ENCODE data around the gene SAMD11. TPM values are rescaled to one million over a fixed set of nuclear protein-coding genes. Genes with fewer than 3 reads are reported as not detected.

SAMD11 gene
- total and polyA plus RNA-seq, 2 experiments from 2014 or later: 8.2 to 40.9 TPM

DNA sequence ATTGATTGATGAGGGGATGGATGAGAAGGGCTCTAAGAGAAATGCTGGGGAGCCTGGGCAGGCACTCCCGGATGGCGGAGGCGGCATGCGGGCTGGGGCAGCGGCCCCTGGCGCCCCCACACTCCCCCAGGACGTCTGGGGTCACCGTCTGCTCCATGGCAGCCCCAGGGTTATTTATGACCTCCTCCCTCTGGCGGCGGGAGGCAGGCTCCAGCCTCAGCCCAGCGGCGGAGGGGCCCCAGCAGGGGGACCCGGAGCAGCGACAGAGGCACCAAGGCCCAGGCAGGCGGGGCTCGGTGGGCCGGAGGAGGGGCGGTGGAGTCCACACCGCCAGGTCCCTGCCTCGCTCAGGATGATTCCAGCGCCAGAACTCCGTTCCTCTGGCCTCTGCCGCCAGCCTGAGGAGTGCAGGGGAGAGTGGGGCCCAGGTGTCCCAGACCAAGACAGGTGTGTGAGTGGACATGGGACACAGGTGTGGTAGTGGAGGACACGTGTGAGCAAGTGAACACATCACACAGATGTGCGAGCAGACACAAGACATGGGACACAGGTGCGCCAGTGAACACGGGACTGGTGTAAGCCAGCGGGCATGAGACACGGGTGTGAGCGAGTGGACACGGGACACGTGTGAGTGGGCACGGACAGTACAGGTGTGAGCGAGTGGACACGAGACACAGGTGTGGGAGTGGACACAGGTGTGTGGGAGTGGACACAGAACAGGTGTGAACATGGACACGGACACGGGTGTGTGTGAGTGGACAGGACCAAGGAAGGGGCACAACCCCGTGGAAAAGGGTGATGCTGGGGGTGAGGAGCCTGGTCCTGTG is 2.5 kb upstream of the SAMD11 start:
- 15 to 16% methylated on average over 38 of the region's 38 CpGs for WGBS, 2 experiments (ENCODE audit: low coverage in 1 of 2, low lambda C conversion rate in 2 of 2, missing lambda C conversion rate in 2 of 2)
- Histone ChIP-seq H3K27ac (no peak overlapping the region), H3K4me3 (0 out of 2 replicates have a peak overlapping the region, but pooled peaks have one; percentile 30)

DNA sequence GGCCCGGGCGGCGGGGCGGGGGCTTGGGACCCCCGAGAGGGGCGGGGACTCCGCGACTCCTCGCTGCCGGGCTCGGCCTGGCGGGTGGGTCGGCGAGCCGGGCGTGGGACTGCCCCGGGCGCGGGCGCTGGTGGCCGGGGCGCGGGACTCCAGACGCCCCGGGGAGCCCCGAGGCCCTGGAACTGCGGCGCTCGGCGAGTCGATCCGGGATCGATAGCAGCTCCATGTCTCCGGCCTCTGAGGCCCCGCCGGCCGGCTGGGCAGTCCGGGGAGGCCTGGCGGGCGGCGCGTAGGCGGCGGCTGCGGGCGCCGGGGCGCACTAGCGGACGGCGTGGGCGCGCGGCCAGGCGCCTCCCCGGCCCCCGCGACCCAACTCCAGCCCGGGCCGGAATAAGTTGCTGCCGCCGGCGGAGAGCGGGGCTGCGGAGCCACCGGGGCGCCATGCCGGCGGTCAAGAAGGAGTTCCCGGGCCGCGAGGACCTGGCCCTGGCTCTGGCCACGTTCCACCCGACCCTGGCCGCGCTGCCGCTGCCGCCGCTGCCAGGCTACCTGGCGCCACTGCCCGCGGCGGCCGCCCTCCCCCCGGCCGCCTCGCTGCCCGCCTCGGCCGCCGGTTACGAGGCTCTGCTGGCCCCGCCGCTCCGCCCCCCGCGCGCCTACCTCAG is 400 bp downstream of the SAMD11 start:
- no peaks in the 10 kb centered on the region for H4K20me1 ChIP-seq (ENCODE audit: insufficient read depth)
- H3F3A ChIP-seq (ENCODE audit: insufficient read depth): no peaks in the 10 kb centered on the region
- in situ Hi-C loops (cut with MboI): no loop called here
- DNase-seq: peak; percentile 66
- H3K79me2 ChIP-seq (ENCODE audit: insufficient read depth): peaks cover 41% of the 10 kb centered on the region
- peak overlapping the region; percentile 77 for H2AFZ ChIP-seq
- H3K4me2 ChIP-seq (ENCODE audit: unreplicated experiment): peak overlapping the region; percentile 84
- H3K9me2 ChIP-seq (ENCODE audit: insufficient read depth): no peaks in the 10 kb centered on the region
- H3K27me3 ChIP-seq (replicated peaks; ENCODE audit: insufficient read depth): no peaks in the 10 kb centered on the region
- H3K4me1 ChIP-seq (ENCODE audit: insufficient read depth): peaks cover 10% of the 10 kb centered on the region
- no peaks in the 10 kb centered on the region for H3K36me3 ChIP-seq (ENCODE audit: low read depth)
- no peak for TF ChIP-seq EZH2 (IDR thresholded peaks at IDR 0.05; ENCODE audit: insufficient read depth, poor library complexity, severe bottlenecking)
- TF ChIP-seq EZH2phosphoT487 (IDR thresholded peaks at IDR 0.05; ENCODE audit: insufficient read depth, low read depth): no peak
- WGBS, 2 experiments (ENCODE audit: low coverage in 1 of 2, low lambda C conversion rate in 2 of 2, missing lambda C conversion rate in 2 of 2): 1 to 2% methylated on average over 9 to 40 of the region's 98 CpGs
- H3K9me3 ChIP-seq (ENCODE audit: low read depth): no peaks in the 10 kb centered on the region
- peak overlapping the region; percentile 78 for H3K4me3 ChIP-seq
- H3K27ac ChIP-seq: peak overlapping the region; percentile 47
- peak overlapping the region; percentile 89 for H3K9ac ChIP-seq

More for the DNA sequence above, 2.5 kb upstream of the SAMD11 start:
- H3K27me3 ChIP-seq (replicated peaks; ENCODE audit: insufficient read depth): no peaks in the 10 kb centered on the region
- in situ Hi-C loops (cut with MboI): no loop called here
- H3K9ac ChIP-seq: no peak overlapping the region
- H3K9me3 ChIP-seq (ENCODE audit: low read depth): no peaks in the 10 kb centered on the region
- peak; percentile 88 for DNase-seq
- H2AFZ ChIP-seq: no peak overlapping the region
- no peaks in the 10 kb centered on the region for H3K36me3 ChIP-seq (ENCODE audit: low read depth)
- TF ChIP-seq EZH2 (IDR thresholded peaks at IDR 0.05; ENCODE audit: insufficient read depth, poor library complexity, severe bottlenecking): no peak
- no peak for TF ChIP-seq EZH2phosphoT487 (IDR thresholded peaks at IDR 0.05; ENCODE audit: insufficient read depth, low read depth)
- H3K9me2 ChIP-seq (ENCODE audit: insufficient read depth): no peaks in the 10 kb centered on the region
- H3F3A ChIP-seq (ENCODE audit: insufficient read depth): no peaks in the 10 kb centered on the region
- peak overlapping the region; percentile 29 for H3K4me2 ChIP-seq (ENCODE audit: unreplicated experiment)
- H3K4me1 ChIP-seq (ENCODE audit: insufficient read depth): peaks cover 16% of the 10 kb centered on the region
- H4K20me1 ChIP-seq (ENCODE audit: insufficient read depth): no peaks in the 10 kb centered on the region
- H3K79me2 ChIP-seq (ENCODE audit: insufficient read depth): peaks cover 20% of the 10 kb centered on the region

DNA sequence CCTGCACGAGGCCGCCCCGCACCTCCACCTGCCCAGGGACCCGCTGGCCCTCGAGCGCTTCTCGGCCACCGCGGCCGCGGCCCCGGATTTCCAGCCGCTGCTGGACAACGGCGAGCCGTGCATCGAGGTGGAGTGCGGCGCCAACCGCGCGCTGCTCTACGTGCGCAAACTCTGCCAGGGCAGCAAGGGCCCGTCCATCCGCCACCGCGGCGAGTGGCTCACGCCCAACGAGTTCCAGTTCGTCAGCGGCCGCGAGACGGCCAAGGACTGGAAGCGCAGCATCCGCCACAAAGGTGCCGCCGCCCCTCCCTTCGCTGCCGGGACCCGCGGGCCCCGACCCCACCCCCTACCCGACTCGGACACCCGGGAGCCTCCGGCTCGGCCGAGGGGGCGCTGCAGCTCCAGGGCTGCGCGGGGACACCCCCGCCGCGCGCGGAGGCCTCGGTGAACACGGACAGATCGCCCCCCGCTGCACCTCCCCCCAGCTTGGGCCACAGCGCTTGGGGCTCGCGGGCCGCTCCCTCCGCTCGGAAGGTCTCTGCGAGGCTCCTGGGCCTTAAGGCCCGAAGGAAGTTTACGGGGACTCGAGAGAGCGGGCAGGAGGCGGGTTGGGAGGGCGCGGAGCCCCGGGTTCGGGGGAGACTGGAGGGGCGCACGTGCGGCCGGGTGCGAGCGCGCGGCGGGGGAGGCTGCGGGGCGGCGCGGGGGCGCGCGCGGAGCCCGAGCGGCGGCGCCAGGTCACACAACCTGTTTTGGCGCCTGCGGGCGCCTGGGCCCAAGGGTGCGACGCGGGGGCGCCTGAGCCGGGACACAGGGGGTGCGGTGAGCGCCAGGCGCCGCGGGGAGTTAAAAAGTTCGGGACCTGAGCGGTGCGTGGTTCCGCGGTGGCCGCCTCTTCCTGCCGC is 1.2 kb downstream of the SAMD11 start:
- Histone ChIP-seq H3K27ac (peak overlapping the region; percentile 47), H3F3A (ENCODE audit: insufficient read depth) (no peaks in the 10 kb centered on the region), H3K9me2 (ENCODE audit: insufficient read depth) (no peaks in the 10 kb centered on the region), H3K79me2 (ENCODE audit: insufficient read depth) (peaks cover 46% of the 10 kb centered on the region), H2AFZ (peak overlapping the region; percentile 77), H3K4me2 (ENCODE audit: unreplicated experiment) (peak overlapping the region; percentile 84), H3K27me3 (replicated peaks; ENCODE audit: insufficient read depth) (no peaks in the 10 kb centered on the region), H3K4me3 (peak overlapping the region; percentile 78), H4K20me1 (ENCODE audit: insufficient read depth) (no peaks in the 10 kb centered on the region), H3K4me1 (ENCODE audit: insufficient read depth) (peaks cover 10% of the 10 kb centered on the region), H3K36me3 (ENCODE audit: low read depth) (no peaks in the 10 kb centered on the region), H3K9me3 (ENCODE audit: low read depth) (no peaks in the 10 kb centered on the region), H3K9ac (peak overlapping the region; percentile 89)
- DNase-seq: peak; percentile 85
- TF ChIP-seq EZH2phosphoT487 (IDR thresholded peaks at IDR 0.05; ENCODE audit: insufficient read depth, low read depth): no peak
- TF ChIP-seq EZH2 (IDR thresholded peaks at IDR 0.05; ENCODE audit: insufficient read depth, poor library complexity, severe bottlenecking): no peak
- in situ Hi-C loops (cut with MboI): no loop called here
- 1% methylated on average over 56 to 76 of the region's 120 CpGs for WGBS, 2 experiments (ENCODE audit: low coverage in 1 of 2, low lambda C conversion rate in 2 of 2, missing lambda C conversion rate in 2 of 2)

Data from GM23248 (cell line).